ENCODE data around the gene VWA8. TPM values are rescaled to one million over a fixed set of nuclear protein-coding genes. Genes with fewer than 3 reads are reported as not detected.

VWA8 gene
- total and polyA plus RNA-seq, 10 donors, result 2.7 to 33.6 (median 18.3) TPM

DNA sequence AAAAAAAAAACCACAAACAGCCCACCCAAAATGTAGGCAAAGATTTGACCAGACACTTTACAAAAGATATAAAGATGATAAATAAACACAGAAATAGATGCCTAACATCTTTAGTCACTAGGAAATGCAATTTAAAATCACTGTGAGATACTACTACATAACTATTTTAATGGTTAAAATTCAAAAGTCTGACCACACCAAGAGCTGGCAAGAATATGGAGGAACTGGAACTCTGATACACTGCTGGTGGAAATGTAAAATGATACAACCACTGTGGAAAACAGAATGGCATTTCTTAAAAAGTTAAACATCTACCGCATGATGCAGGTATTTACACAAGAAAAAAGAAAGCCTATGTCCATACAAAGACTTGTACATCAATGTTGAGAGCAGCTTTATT, 26.8 kb downstream of the VWA8 start:
- WGBS, 5 donors, result 94 to 100% (median 97%) methylated on average over 1 of the region's 1 CpG
- no peaks in the 10 kb centered on the region for H3K27me3 ChIP-seq (replicated peaks in 1 of 7)
- TF ChIP-seq POLR2A (IDR thresholded peaks at IDR 0.05), result no peak
- TF ChIP-seq POLR2AphosphoS5 (IDR thresholded peaks at IDR 0.05), result no peak
- TF ChIP-seq, protein P1, sequence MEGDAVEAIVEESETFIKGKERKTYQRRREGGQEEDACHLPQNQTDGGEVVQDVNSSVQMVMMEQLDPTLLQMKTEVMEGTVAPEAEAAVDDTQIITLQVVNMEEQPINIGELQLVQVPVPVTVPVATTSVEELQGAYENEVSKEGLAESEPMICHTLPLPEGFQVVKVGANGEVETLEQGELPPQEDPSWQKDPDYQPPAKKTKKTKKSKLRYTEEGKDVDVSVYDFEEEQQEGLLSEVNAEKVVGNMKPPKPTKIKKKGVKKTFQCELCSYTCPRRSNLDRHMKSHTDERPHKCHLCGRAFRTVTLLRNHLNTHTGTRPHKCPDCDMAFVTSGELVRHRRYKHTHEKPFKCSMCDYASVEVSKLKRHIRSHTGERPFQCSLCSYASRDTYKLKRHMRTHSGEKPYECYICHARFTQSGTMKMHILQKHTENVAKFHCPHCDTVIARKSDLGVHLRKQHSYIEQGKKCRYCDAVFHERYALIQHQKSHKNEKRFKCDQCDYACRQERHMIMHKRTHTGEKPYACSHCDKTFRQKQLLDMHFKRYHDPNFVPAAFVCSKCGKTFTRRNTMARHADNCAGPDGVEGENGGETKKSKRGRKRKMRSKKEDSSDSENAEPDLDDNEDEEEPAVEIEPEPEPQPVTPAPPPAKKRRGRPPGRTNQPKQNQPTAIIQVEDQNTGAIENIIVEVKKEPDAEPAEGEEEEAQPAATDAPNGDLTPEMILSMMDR (IDR thresholded peaks at IDR 0.05 in 8 of 11, conservative IDR thresholded peaks at IDR 0.05 in 3 of 11), result no peak

DNA sequence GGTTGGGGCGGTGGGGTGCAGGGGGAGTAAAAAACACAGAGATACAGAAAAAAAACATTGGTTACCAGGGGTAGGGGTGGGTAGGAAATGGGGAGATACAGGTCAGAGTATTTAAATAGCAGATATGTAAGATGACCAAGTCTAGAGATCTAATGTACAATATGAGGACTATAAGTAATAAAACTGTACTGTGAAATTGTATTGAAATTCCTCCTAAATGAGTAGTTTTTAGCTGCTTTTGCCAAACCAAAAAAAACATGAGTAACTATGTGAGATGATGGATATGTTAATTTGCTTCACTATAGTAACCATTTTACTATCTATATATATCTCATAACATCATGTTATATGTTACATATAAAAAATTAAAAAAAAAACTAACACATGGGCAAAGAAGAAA, 29.6 kb downstream of the VWA8 start:
- Histone ChIP-seq H3K4me3 (no peak overlapping the region), H3K9me3 (peaks cover 0 to 20% (median 9%) of the 10 kb centered on the region in 8 donors), H3K27me3 (replicated peaks in 1 of 7) (no peaks in the 10 kb centered on the region), H3K4me1 (peaks cover 0 to 13% (median 3%) of the 10 kb centered on the region in 6 donors), H3K36me3 (peaks cover 0 to 14% (median 3%) of the 10 kb centered on the region in 6 donors), H3K27ac (no peak overlapping the region)
- 93 to 100% (median 98%) methylated on average over 1 of the region's 1 CpG for WGBS, 5 donors
- intact Hi-C loops (cut with DNase I; ENCODE audit: low total_unique reads), result no loop called here
- DNase-seq, result no peak
- TF ChIP-seq POLR2AphosphoS5 (IDR thresholded peaks at IDR 0.05), result no peak
- TF ChIP-seq, protein P1 (IDR thresholded peaks at IDR 0.05 in 8 of 11, conservative IDR thresholded peaks at IDR 0.05 in 3 of 11), result no peak
- no peak for TF ChIP-seq POLR2A (IDR thresholded peaks at IDR 0.05)

More for the DNA sequence above, 26.8 kb downstream of the VWA8 start:
- Histone ChIP-seq H3K4me3 (no peak overlapping the region), H3K27ac (no peak overlapping the region), H3K36me3 (peaks cover 0 to 13% (median 2%) of the 10 kb centered on the region in 6 donors), H3K4me1 (peaks cover 0 to 2% (median 0%) of the 10 kb centered on the region in 6 donors), H3K9me3 (peaks cover 0 to 8% (median 0%) of the 10 kb centered on the region in 8 donors)
- DNase-seq, result no peak
- intact Hi-C loops (cut with DNase I; ENCODE audit: low total_unique reads), result no loop called here

DNA sequence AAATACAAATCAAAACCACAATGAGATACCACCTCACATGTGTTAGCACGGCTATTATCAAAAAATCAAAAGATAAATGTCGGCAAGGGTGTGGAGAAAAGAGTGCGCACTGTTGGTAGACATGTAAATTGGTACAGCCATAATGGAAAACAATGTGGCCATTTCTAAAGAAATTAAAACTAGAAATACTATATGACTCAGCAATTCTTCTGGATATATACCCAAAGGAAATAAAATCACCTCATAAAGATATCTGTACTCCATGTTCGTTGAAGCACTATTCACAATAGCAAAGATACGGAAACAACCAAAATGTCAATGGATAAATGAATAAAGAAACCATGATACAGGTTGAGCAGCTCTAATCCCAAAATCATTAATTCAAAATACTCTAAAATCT, 30.8 kb downstream of the VWA8 start:
- Histone ChIP-seq H3K4me1 (peaks cover 0 to 13% (median 3%) of the 10 kb centered on the region in 6 donors), H3K4me3 (no peak overlapping the region), H3K27ac (no peak overlapping the region), H3K36me3 (peaks cover 0 to 26% (median 4%) of the 10 kb centered on the region in 6 donors), H3K27me3 (replicated peaks in 1 of 7) (no peaks in the 10 kb centered on the region), H3K9me3 (peaks cover under 1 to 30% (median 21%) of the 10 kb centered on the region in 8 donors)
- no peak for DNase-seq
- TF ChIP-seq, protein P1 (IDR thresholded peaks at IDR 0.05 in 8 of 11, conservative IDR thresholded peaks at IDR 0.05 in 3 of 11), result no peak
- TF ChIP-seq POLR2AphosphoS5 (IDR thresholded peaks at IDR 0.05) (no peak), POLR2A (IDR thresholded peaks at IDR 0.05) (no peak)
- 95 to 98% (median 97%) methylated on average over 5 of the region's 5 CpGs for whole genome bisulfite sequencing, 5 donors
- intact Hi-C loops (cut with DNase I; ENCODE audit: low total_unique reads), result no loop called here

DNA sequence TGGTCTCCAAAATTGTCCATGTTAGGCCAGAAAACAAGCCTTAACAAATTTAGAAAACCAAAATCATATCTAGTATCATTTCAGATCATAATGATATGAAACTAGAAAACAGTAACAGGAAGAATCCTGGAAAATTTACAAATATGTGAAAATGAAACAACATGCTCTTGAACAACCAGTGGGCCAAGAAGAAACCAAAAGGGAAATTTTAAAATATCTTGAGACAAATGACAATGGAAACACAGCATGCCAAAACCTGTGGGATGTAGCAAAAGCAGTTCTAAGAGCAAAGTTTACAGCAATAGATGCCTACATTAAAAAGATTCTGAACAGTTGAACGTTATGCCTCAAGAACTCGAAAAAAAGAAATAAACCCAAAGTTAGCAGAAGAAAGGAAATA, 32.6 kb downstream of the VWA8 start:
- H3K27ac ChIP-seq, result peak overlapping the region in 3 of 8 donors; percentile 11 to 60 (median 26)
- peaks cover 0 to 13% (median 3%) of the 10 kb centered on the region in 6 donors for H3K4me1 ChIP-seq
- no peaks in the 10 kb centered on the region for H3K27me3 ChIP-seq (replicated peaks in 1 of 7)
- TF ChIP-seq, protein P1 (IDR thresholded peaks at IDR 0.05 in 8 of 11, conservative IDR thresholded peaks at IDR 0.05 in 3 of 11), result no peak
- TF ChIP-seq POLR2AphosphoS5 (IDR thresholded peaks at IDR 0.05) (no peak), POLR2A (IDR thresholded peaks at IDR 0.05) (no peak)
- peak overlapping the region in 2 of 8 donors; percentile 4 to 21 for H3K4me3 ChIP-seq
- H3K36me3 ChIP-seq, result peaks cover 0 to 28% (median 4%) of the 10 kb centered on the region in 6 donors
- no peak for DNase-seq
- peaks cover 3 to 42% (median 39%) of the 10 kb centered on the region in 8 donors for H3K9me3 ChIP-seq
- 47 to 69% (median 66%) methylated on average over 2 of the region's 2 CpGs for WGBS, 5 donors
- intact Hi-C loops (cut with DNase I; ENCODE audit: low total_unique reads), result no loop called here
